Measurements from ENCODE around the gene NELFE.
"Not testable (repeated sequence)": the region's sequence is repeated elsewhere in the genome, so short reads cannot be mapped to it uniquely, and the experiment has no call there.

The NELFE gene

GRCh38 chr6:31948306-31948705 is 10.5 kb downstream of the NELFE start:
- no peak for DNase-seq

- DNase-seq: no peak
These were observed 10.9 kb downstream of the NELFE start for GRCh38 chr6:31947864-31948263.

GRCh38 chr6:31947070-31947675 is 11.6 kb downstream of the NELFE start:
- DNase-seq: no peak

GRCh38 chr6:31946370-31946885 is 12.3 kb downstream of the NELFE start:
- DNase-seq: no peak

- no peak for DNase-seq
These were observed 13.0 kb downstream of the NELFE start, which contains the start of gene CFB for GRCh38 chr6:31945507-31946369. CFB (plus strand) TSS chr6:31946095; CDS start chr6:31946222, 127 bp downstream.

GRCh38 chr6:31945154-31945506 is 13.6 kb downstream of the NELFE start:
- no peak for DNase-seq

GRCh38 chr6:31943742-31944141 is 15.0 kb downstream of the NELFE start:
- DNase-seq: no peak

GRCh38 chr6:31940256-31940664 is 18.5 kb downstream of the NELFE start:
- no peak for DNase-seq

- no peak for DNase-seq
These were observed 22.9 kb downstream of the NELFE start for GRCh38 chr6:31935823-31936222.

- DNase-seq: no peak
These were observed 23.8 kb downstream of the NELFE start for GRCh38 chr6:31935021-31935420.

- no peak for DNase-seq
These were observed 25.2 kb downstream of the NELFE start for GRCh38 chr6:31933537-31933936.

- DNase-seq: not testable (repeated sequence)
These were observed 26.6 kb downstream of the NELFE start for GRCh38 chr6:31932137-31932536.

- DNase-seq: no peak
These were observed 27.8 kb downstream of the NELFE start for GRCh38 chr6:31930962-31931361.

- no peak for DNase-seq
These were observed 30.2 kb downstream of the NELFE start for GRCh38 chr6:31928672-31928939.

GRCh38 chr6:31927863-31928671 is 30.7 kb downstream of the NELFE start:
- DNase-seq: no peak

GRCh38 chr6:31927242-31927862 is 31.4 kb downstream of the NELFE start, which contains the start of gene C2:
C2 (plus strand) TSS chr6:31927717; CDS start chr6:31927753, 36 bp downstream.
- DNase-seq: no peak

GRCh38 chr6:31922942-31923341 is 35.8 kb downstream of the NELFE start:
- peak; percentile 24 for DNase-seq

- no peak for DNase-seq
These were observed 38.0 kb downstream of the NELFE start for GRCh38 chr6:31920811-31921210.

GRCh38 chr6:31919624-31920303 is 39.0 kb downstream of the NELFE start:
- DNase-seq: no peak

- no peak for DNase-seq
These were observed 40.6 kb downstream of the NELFE start for GRCh38 chr6:31918069-31918720.

GRCh38 chr6:31915756-31916155 is 43.0 kb downstream of the NELFE start:
- no peak for DNase-seq

- no peak for DNase-seq
These were observed 43.4 kb downstream of the NELFE start for GRCh38 chr6:31915351-31915750.

Measured in stimulated activated CD4-positive, alpha-beta T cell treated with anti-CD3 and anti-CD28 coated beads, Interleukin-4, amount 100 ng/mL, for 24 hours (primary cell).